HG02642 (cell line): Measurements from ENCODE around the gene ADAM12.

Source experiments
- ATAC-seq: cut with Tn5 transposase; IDR thresholded peaks from one replicate; pipeline ENCODE4 v1.9.1; 2021; ENCODE audit warnings: mild to moderate bottlenecking; ENCODE audit not compliant: unreplicated experiment, poor library complexity

Gene ADAM12

DNA sequence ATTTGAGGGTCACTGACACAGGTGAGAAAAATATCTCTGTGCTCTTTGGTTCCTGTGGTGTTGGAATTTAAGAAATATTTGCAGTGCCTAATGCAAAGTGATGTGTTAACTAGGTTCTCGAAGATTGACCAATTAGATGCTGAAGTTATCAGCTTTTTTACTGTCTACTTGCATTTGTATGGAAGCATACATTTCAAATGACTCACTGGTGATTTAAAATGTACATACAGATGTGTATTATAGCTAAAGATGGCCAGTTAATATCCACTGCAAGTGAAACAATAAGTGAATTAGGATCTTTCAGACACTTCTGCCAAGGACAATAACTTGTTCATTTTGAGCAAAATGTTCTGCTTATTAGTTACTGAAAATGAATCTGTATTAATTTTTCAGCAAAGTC lies 287.0 kb downstream of the ADAM12 start:
- no peak for ATAC-seq

GRCh38 chr10:126099366-126099765 lies 288.9 kb downstream of the ADAM12 start:
- no peak for ATAC-seq

GRCh38 chr10:126098226-126098581 lies 290.1 kb downstream of the ADAM12 start:
- no peak for ATAC-seq

- ATAC-seq, result no peak
These were observed 290.6 kb downstream of the ADAM12 start for GRCh38 chr10:126097558-126098225.

DNA sequence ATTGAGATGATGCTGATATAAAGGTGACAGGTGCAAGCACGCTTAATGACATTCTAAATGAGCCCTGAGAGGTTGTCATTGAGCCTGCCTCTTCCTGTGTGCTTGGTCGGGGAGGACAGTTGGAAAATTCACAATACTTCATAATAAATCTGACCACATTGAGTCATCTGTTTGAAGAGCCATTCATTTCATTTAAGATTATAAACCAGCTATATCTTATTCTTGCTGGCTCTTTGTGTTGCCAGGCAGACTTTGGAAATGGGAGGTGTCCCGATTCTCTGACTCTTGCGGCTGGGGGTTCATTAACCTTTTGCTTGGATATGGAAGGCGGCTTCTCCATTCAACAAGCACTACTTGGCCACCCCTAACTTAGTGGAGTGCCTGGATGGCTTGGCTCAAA lies 293.7 kb downstream of the ADAM12 start:
- ATAC-seq, result no peak

GRCh38 chr10:126092366-126093215 lies 295.7 kb downstream of the ADAM12 start:
- ATAC-seq, result no peak

DNA sequence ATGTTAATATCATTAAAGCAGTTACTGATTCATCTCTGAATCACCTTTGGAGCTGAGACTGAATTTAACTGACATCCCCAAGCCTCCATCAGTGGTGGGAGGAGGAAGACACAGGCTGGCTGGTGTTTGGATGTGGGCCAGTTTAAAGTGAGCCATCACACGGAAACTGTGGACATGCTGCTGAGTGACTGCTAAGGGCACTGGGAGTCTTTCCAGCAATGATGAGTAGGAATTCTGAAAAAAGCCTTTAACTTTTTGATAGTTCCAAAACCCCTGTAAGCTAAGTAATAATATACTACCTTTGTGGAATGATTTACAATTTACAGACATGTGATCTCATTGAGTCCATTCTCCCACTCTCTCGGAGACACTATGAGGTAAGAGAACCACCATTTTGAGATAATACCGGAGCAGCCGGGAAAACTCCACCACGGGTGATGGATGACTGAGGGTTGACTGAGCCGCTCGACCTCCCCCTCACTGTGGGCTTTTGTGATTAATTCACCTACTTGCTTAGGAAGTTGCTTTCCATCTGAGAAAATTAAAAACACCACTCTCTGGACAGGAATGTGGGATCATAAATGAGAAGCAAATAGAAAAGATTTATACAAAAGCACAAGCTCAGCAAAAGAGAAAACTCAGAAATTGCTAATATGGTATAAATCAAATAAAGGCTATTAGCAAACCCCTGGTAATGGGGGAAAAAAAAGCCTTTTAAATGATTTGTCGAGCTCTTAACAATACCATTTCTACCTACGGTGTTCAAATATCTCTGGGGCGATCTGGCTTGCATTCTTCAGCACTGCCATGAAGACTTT lies 297.2 kb downstream of the ADAM12 start:
- ATAC-seq, result no peak

GRCh38 chr10:126090443-126090842 lies 297.8 kb downstream of the ADAM12 start:
- no peak for ATAC-seq

GRCh38 chr10:126087796-126088505 lies 300.3 kb downstream of the ADAM12 start:
- no peak for ATAC-seq

DNA sequence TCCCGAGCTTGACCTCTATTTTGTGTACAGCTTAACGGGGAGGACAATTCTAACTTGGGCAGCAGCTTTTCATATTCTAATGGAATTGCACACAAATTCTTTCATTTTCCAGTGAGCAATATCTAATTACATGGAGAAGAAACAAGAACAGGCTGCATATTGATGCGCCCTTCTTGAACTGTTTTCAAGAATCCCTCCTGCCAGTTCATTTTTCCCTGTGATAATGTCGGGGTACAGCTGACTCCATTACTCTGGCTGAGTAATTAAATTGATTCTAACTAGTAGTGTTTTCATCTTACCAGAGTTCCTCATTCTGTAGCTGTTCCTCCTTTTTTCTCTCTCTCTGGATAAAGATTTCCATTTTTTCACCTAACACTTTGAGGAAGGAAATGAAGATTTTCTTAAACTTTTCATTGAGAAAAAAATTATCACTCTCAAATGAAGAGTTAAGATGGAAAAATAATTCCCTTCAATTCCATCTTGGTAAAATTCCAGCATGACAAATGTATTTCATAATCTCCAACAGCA lies 301.1 kb downstream of the ADAM12 start:
- no peak for ATAC-seq

GRCh38 chr10:126085806-126086205 lies 302.5 kb downstream of the ADAM12 start:
- ATAC-seq, result no peak

GRCh38 chr10:126084369-126084768 lies 303.9 kb downstream of the ADAM12 start:
- ATAC-seq, result no peak

GRCh38 chr10:126083009-126083408 lies 305.3 kb downstream of the ADAM12 start:
- ATAC-seq, result no peak

DNA sequence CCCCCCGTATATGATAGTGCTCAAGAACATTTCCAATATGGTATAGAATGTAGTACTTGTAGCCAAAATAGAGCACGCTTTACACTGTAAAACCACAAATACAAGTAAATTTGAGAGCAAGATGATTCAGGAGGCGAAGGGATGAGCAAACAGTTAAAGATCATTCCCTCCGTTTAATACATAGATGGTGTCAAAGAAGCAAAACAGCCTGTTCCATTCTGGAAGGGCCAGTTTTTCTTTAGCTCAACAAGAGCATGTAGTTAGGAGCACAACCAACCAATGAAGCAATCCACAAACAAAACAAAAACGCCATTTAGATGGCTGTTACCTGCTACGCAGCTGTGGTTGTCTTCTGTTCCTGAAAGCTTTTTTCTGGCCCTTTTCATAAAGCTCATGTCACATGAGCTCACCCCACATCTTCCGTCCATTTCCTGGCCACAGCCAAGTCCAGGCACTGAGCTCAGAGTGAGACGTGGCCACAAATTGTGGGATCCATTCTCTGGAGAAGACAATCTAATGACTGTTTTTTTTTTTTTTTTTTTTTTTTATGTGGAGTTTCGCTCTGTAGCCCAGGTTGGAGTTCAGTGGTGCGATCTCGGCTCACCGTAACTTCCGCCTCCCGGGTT lies 306.3 kb downstream of the ADAM12 start:
- no peak for ATAC-seq

GRCh38 chr10:126080879-126081411 lies 307.3 kb downstream of the ADAM12 start:
- ATAC-seq, result no peak

DNA sequence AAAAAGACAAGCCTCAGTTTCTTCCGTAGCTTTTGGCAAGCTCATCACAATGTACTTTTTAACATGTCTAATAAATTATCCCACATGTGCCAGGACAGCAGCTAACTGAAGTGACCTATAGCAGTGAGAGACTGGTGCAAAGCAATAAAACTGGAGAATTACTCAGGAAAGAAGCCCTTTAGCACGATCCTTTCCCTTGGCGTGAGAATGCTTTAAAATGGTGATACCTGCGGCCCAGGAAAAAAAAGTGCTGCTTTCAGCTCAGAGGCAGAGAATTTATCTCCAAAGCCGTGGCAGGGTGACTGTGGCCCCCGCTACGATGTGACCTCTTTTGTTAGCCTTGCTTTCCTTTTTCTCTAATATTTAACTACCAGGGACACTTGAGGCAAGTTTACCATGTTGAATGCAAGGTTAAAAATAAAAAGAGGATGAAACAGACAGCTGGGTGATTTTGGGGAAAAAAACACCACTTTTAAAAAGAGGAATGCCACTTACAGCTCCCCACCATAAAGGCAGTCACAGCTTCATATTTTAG lies 307.9 kb downstream of the ADAM12 start:
- no peak for ATAC-seq

- ATAC-seq, result no peak
These were observed 313.3 kb downstream of the ADAM12 start for GRCh38 chr10:126075009-126075408.

- ATAC-seq, result no peak
These were observed 314.0 kb downstream of the ADAM12 start for GRCh38 chr10:126074291-126074690.

DNA sequence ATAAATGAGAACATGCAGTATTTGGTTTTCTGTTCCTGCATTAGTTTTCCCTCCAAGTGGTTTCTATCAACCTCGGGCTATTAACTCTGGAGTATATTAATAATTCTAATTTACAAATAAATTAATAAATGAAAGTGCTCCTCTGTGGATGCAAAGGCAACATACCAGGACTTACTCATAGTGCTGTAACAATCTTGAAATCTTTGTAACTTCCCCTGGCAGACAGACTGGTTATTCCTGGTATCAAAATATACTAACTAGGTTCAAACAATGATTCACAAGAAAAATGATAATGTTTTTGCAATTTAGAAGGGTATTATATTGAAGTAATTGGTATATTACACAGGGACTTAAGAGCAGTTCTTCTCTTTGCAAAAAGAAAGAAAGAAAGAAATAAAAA lies 314.7 kb downstream of the ADAM12 start:
- no peak for ATAC-seq
